ENCODE data around the gene MATCAP1. TPM values are rescaled to one million over a fixed set of nuclear protein-coding genes. Genes with fewer than 3 reads are reported as not detected.

MATCAP1 gene
- total RNA-seq, 4 donors from 2014 or later: 2.5 to 7.7 (median 4.5) TPM

DNA sequence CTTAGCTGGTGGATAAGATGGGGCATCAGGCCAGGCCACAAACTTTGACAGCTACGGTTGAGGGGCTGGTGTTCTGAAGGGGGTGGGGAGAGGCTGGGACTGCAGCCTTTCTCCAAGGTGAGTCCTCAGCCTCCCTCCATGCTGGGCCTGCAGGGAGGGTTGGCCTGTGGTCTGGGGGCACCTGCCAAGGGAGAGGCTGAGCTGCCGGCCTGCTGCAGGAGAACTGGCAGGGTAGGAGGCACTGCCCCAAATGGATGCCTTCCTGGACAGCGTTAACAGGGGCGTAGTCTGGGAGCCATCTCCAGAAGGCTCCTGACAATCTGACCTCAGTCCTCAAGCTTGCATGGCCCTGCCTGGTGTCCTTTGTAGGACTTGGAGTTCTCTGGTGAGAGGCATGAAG, 20.3 kb upstream of the MATCAP1 start:
- Histone ChIP-seq H3K36me3 (peaks cover 0 to 19% of the 10 kb centered on the region in 2 donors), H3K27me3 (no peaks in the 10 kb centered on the region), H3K4me1 (peaks cover 12 to 20% of the 10 kb centered on the region in 2 donors), H3K9me3 (no peaks in the 10 kb centered on the region), H3K4me3 (no peak overlapping the region), H3K27ac (no peak overlapping the region)
- ATAC-seq (no peak), DNase-seq (no peak)
- TF ChIP-seq, protein P1, sequence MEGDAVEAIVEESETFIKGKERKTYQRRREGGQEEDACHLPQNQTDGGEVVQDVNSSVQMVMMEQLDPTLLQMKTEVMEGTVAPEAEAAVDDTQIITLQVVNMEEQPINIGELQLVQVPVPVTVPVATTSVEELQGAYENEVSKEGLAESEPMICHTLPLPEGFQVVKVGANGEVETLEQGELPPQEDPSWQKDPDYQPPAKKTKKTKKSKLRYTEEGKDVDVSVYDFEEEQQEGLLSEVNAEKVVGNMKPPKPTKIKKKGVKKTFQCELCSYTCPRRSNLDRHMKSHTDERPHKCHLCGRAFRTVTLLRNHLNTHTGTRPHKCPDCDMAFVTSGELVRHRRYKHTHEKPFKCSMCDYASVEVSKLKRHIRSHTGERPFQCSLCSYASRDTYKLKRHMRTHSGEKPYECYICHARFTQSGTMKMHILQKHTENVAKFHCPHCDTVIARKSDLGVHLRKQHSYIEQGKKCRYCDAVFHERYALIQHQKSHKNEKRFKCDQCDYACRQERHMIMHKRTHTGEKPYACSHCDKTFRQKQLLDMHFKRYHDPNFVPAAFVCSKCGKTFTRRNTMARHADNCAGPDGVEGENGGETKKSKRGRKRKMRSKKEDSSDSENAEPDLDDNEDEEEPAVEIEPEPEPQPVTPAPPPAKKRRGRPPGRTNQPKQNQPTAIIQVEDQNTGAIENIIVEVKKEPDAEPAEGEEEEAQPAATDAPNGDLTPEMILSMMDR (IDR thresholded peaks at IDR 0.05 in 4 of 5, conservative IDR thresholded peaks at IDR 0.05 in 1 of 5): no peak
- TF ChIP-seq POLR2A (IDR thresholded peaks at IDR 0.05): no peak
- intact Hi-C loops (cut with DNase I; ENCODE audit: low total_unique reads) (no loop called here), in situ Hi-C loops (cut with MboI; ENCODE audit: low sequenced_read_pairs in 4 of 4) (no loop called here)

DNA sequence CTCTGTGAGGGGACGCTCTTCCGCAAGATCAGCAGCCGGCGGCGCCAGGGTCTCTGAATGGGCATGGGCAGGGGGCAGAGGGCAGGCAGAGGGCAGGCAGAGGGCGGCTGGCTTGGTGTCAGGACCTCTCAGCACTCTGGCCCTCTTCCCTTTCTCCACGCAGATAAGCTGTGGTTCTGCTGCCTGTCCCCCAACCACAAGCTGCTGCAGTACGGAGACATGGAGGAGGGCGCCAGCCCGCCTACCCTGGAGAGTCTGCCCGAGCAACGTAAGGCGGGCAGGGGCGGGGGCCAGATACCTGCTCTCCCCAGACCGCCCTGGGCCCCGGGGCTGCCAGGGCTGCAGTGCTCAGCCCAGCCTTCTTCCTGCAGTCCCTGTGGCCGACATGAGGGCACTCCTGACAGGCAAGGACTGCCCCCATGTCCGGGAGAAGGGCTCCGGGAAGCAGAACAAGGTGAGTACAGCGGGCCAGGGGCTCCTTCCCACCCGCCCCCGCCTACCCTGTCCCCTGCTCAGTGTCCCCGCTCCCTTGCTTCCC, 19.3 kb upstream of the MATCAP1 start:
- H3K36me3 ChIP-seq: peaks cover 0 to 19% of the 10 kb centered on the region in 2 donors
- DNase-seq (no peak), ATAC-seq (no peak)
- H3K27ac ChIP-seq: no peak overlapping the region
- peaks cover 7 to 18% of the 10 kb centered on the region in 2 donors for H3K4me1 ChIP-seq
- TF ChIP-seq, protein P1 (IDR thresholded peaks at IDR 0.05 in 4 of 5, conservative IDR thresholded peaks at IDR 0.05 in 1 of 5): no peak
- no peak for TF ChIP-seq POLR2A (IDR thresholded peaks at IDR 0.05)
- no peaks in the 10 kb centered on the region for H3K27me3 ChIP-seq
- intact Hi-C loops (cut with DNase I; ENCODE audit: low total_unique reads) (no loop called here), in situ Hi-C loops (cut with MboI; ENCODE audit: low sequenced_read_pairs in 4 of 4) (no loop called here)
- H3K4me3 ChIP-seq: no peak overlapping the region
- H3K9me3 ChIP-seq: no peaks in the 10 kb centered on the region

DNA sequence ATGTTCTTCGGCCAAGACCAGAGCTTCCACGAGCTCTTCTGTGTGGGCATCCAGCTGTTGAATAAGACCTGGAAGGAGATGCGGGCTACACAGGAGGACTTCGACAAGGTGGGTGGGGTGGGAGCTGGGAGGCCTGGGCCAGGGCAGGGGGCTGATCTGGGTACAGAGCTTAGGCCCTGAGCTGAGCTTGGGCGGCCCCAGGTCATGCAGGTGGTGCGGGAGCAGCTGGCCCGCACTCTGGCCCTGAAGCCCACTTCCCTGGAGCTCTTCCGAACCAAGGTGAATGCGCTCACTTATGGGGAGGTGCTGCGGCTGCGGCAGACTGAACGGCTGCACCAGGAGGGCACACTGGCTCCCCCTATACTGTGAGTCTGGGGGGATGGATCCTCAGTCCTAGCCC, 18.7 kb upstream of the MATCAP1 start:
- no peaks in the 10 kb centered on the region for H3K9me3 ChIP-seq
- peaks cover 0 to 23% of the 10 kb centered on the region in 2 donors for H3K36me3 ChIP-seq
- no peak overlapping the region for H3K27ac ChIP-seq
- in situ Hi-C loops (cut with MboI; ENCODE audit: low sequenced_read_pairs in 4 of 4) (no loop called here), intact Hi-C loops (cut with DNase I; ENCODE audit: low total_unique reads) (no loop called here)
- H3K4me3 ChIP-seq: no peak overlapping the region
- DNase-seq: no peak
- peaks cover 3 to 15% of the 10 kb centered on the region in 2 donors for H3K4me1 ChIP-seq
- ATAC-seq: no peak
- H3K27me3 ChIP-seq: no peaks in the 10 kb centered on the region
- no peak for TF ChIP-seq POLR2A (IDR thresholded peaks at IDR 0.05)
- TF ChIP-seq, protein P1 (IDR thresholded peaks at IDR 0.05 in 4 of 5, conservative IDR thresholded peaks at IDR 0.05 in 1 of 5): no peak

DNA sequence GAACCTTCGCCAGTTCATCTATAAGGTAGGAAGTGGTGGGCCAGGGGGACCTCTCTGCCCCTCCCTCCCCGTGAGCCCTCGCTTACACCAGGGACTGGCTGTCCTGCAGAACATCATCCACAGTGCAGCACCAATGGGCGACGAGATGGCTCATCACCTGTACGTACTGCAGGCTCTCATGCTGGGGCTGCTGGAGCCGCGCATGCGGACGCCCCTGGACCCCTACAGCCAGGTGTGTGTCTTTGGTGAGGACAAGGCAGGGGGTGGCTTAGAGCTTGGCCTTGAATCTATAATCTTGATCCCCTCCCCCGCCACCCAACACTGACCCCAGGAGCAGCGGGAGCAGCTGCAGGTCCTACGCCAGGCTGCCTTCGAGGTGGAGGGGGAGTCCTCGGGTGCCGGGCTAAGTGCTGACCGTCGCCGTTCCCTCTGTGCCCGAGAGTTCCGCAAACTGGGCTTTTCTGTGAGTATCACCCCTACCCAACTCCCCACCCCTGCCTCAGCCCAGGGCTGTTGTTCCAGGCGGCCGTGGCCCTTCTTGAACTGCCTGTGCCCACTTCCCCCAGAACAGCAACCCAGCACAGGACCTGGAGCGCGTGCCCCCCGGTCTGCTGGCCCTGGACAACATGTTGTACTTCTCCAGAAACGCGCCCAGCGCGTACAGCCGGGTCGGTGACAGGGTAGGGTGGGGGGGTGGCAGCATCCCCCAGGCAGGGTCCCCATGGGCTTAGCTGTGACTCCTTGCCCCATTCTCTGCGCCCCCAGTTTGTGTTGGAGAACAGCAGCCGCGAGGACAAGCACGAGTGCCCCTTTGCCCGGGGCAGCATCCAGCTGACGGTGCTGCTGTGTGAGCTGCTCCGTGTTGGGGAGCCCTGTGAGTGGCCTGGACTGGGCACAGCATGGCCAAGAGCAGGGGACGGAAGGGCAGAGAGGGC, 17.9 kb upstream of the MATCAP1 start:
- no peak overlapping the region for H3K27ac ChIP-seq
- TF ChIP-seq, protein P1 (IDR thresholded peaks at IDR 0.05 in 4 of 5, conservative IDR thresholded peaks at IDR 0.05 in 1 of 5): no peak
- TF ChIP-seq POLR2A (IDR thresholded peaks at IDR 0.05): no peak
- intact Hi-C loops (cut with DNase I; ENCODE audit: low total_unique reads) (no loop called here), in situ Hi-C loops (cut with MboI; ENCODE audit: low sequenced_read_pairs in 4 of 4) (no loop called here)
- H3K4me1 ChIP-seq: peaks cover 0 to 9% of the 10 kb centered on the region in 2 donors
- H3K36me3 ChIP-seq: peaks cover 2 to 30% of the 10 kb centered on the region in 2 donors
- DNase-seq: no peak
- no peak overlapping the region for H3K4me3 ChIP-seq
- no peaks in the 10 kb centered on the region for H3K27me3 ChIP-seq
- no peak for ATAC-seq
- no peaks in the 10 kb centered on the region for H3K9me3 ChIP-seq

All from gastrocnemius medialis (tissue), 4 donors.